GM19023 (cell line): ENCODE measurements around the gene OR6C6.
"Not testable (repeated sequence)": the region's sequence is repeated elsewhere in the genome, so short reads cannot be mapped to it uniquely, and the experiment has no call there.

Experiments
- ATAC-seq: cut with Tn5 transposase; IDR thresholded peaks from one replicate; pipeline ENCODE4 v1.9.1; 2021; ENCODE audit warnings: mild to moderate bottlenecking, moderate library complexity; ENCODE audit not compliant: unreplicated experiment

Gene OR6C6

DNA sequence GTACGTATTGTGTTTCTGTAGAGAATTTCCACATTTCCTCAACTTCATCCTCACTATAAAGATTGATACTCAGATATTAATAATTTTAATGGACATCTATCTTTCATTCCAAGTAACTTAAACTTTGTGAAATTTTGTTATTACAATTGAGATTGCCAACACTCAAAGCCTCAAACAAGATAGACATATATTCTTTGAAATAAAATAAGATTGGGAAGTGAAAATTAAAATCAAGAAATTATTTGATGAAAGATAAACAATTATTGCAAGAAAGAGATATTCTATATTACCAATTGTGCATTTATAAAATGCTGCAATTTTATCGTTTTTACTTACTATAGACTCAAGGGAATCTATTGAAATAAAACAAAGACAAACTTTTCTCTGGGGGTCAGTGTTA, at the start of gene OR6C6:
Gene OR6C6, minus strand, starts transcription at position 101 of the 400 bp plus-strand sequence. CDS start 1,337 bp downstream, outside the sequence.
- ATAC-seq, result no peak

DNA sequence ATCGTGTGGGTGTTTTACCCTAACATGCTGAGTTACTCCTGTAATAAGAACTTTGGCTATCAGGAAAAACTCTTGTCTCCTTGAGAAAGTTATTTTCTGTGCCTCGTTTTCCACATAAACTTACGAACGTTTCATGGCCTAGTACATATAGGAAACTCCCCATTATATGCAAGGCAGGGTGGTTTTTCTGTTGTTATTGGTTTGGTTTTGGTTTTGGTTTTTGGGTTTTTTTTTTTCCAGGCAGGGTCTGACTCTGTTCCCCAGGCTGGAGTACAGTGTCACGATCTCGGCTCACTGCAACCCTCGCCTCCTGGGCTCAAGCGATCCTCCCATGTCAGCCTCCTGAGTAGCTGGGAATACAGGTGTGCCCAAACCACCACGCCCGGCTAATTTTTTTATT, 39.6 kb upstream of the OR6C6 start:
- ATAC-seq, result no peak

DNA sequence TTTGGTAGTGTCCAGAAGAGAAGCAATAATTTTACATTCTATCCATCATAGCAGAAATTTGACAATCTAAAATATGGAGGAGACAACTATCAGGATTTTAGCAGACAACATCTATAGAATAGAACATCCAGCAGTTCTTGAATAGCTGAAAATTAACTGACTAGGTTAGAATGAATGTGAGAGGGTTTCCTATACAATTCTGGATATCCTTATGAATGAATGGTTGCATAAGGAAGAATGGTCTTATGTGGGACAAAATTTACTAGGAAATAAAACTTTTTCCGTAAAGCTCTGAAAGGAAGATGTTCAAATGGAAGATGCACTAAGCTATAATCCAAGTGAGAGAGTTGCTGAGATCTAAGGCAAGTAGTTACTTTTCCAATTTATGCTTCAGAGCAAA, 34.1 kb upstream of the OR6C6 start, which contains the start of gene OR6C3:
Gene OR6C3, plus strand, starts transcription at position 301 of the 400 bp plus-strand sequence. CDS start 955 bp downstream, outside the sequence.
- ATAC-seq, result no peak

DNA sequence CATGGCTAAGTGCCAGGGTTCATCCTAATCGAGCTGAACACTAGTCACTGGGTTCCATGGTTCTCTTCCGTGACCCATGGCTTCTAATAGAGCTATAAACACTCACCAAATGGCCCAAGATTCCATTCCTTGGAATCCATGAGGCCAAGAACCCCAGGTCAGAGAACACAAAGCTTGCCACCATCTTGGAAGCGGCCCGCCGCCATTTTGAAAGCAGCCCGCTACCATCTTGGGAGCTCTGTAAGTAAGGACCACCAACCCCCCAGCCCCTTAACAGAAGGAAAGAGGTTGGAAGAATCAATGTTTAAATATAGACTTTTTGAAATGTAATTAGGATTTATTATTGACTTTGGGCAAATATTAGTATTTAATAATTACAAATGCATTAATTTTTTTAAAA, 29.4 kb upstream of the OR6C6 start:
- not testable (repeated sequence) for ATAC-seq

DNA sequence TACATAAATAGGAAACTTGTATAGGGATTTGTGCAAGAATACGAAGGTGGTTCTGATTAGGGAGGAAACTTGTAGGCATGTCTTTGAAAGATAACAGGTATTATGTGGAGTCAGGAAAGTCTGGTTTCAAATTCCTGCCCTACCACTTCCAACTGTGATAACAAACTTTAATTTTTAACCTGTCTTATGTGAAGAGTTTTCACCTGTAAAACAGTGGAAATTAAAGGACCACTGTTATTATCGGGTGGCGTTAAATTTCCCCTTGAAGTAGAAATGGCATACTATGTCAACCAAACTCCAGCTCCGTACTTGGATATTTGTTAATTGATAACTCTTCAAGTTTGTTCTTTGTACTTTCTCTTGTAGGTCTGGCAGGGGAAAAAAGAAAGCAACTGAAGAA, 23.8 kb upstream of the OR6C6 start:
- no peak for ATAC-seq

DNA sequence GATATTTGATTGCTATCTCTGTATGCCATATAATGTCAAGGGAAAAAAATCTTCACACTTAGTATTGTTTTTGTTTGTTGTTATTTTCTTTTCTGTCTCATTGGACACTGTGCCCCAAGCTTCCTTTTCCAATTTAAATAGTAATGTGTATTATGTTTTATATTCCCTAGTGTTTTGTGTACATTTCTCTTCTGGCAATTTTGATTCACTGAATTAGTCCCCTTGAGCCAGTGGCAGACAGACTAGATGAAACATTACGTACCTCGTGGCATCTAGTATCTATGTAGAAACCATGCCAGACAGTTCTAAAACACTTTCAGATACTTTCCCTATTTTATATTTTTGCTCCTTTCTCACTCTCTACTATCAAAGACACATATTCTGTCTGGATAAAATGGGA, 17.7 kb upstream of the OR6C6 start, which contains the start of gene OR6C1:
Gene OR6C1, plus strand, starts transcription at position 301 of the 400 bp plus-strand sequence. CDS start 6,257 bp downstream, outside the sequence.
- no peak for ATAC-seq

DNA sequence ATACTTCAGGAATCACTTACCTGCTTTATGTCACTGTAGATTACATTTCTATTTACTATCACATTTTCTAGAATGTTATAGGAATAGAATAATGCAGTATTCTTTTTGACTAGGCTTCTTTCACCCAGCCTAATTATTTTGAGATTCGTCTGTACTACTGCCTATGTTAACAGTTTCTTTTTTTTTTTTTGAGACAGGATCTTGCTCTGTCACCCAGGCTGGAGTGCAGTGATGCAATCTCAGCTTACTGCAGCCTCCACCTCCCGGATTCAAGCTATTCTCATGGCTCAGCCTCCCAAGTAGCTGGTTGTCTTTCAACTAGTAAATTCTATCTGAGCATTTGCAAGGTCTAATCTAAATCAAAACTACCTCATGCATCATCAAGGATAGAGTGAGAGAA, 6.4 kb downstream of the OR6C6 start:
- ATAC-seq, result no peak

DNA sequence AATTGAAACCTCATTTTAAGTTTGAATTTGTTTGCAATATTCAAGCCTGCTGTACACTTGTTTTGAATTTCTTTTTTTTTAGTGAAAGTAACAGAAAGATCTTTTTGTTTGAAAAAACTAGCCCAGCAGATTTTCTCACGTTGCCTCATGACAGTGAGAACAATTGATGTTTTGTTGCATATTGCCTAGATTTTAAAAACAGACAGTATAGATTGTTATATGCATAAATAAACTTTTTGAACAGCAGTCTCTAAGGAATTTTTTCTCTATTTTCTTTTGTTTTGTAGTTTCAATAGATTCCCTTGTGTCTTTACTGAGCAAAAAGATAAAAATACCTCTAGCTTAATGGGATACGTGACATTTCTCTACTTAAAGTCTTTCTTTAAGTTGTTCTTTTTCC, 15.4 kb downstream of the OR6C6 start:
- no peak for ATAC-seq

DNA sequence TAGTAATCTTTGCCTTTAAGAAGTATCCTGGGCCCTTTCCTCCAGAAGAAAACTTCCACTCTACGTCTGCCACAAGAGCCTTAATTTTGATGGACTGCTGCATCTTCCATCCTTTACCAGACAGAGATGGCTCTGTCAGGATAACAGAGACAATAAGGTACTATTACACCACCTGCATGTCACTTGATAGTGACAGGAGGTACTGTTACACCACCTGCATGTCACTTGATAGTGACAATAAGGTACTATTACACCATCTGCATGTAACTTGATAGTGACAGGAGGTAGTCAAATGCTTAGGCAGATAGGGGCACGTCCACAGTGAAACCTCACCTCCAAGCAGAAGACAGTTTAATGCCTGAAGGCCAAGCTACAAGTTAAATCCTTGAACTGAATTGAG, 38.1 kb downstream of the OR6C6 start:
- ATAC-seq, result no peak

DNA sequence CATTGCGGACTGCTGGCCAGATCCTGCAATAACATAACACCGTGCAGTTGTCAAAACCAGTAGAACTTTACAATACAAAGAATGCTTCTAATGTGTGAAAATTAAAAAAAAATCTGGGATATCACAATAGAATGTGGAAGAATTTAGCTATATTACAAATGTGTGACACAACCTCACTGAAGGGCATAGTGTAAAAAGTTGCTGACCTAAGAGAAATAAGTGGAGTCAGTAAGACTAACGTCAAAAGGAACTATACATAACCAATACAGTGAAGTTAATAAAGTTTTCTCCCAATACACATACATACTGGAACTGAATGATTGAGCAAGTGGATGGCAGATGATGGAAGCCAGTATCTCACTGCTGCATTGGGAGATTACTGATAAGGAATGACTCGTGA, 39.5 kb downstream of the OR6C6 start:
- no peak for ATAC-seq

DNA sequence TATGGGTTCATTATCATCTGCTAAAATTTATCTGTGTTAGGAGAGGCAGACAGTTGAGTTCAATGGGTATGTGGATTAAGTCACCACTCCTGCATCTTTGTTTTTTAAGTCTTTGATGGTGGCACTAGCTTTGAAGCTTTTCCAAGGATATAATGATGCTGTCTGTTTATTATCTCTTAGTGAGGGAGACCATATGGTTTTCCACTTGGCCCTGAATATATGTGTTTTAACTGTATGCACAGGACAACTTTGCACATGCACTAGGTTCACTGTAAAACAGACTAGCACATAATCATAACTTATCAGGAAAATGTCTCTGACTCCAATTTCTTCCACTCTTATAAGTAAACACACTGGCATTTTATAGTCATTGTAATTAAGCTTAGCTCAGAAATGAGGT, 43.1 kb downstream of the OR6C6 start:
- ATAC-seq, result no peak

DNA sequence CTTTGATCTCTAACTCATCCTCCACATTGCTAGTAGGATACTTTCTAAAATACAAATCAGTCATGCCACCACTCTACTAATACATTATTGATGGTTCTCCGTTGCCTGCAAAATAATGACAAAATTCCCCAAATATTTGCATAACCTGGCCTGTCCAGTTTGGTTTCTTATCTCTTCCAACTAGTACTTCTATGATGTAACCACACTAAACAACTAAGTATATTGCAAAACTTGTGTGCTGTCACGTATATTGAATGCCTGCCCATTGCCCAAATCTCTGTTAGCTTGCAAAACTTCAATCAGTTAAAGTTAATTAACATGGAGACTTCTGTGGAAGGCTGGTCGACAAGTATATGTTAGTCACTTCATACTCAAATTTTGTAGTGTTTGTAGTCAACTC, 45.4 kb downstream of the OR6C6 start:
- no peak for ATAC-seq

DNA sequence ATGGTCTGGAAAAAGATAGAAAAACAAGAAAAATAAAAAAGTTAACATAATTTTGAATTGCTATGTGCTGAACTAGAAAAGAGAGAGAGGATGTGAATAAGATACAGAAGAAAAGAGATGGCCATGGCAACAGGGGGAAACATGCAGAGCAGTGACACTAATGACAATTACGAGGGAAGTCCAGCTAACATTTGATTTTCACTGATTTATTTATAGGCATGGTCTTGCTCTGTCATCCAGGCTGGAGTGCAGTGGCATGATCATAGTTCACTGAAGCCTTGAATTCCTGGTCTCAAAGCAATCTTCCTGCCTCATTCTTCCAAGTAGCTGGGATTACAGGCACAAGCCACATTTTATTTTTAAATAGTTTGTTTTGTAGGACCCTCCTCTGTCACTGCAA, 50.2 kb downstream of the OR6C6 start:
- no peak for ATAC-seq

DNA sequence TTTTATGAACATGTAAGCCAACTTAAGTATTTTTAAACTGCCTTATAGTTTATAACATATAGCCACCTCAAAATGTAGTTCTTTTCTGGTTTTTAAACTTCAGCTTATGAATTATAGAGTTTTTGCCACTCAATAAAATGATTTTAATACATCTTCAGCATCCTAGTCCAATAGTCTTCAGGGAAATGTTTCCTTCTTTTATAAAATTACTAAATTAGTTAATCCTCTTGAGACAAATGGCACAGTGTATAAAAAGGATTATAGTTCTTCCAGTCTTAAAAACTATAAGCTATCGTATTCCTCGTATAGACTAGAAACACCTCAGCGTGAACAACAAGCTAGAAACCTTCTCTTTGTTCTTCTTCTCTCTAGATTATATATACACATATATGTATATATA, 52.1 kb downstream of the OR6C6 start, which contains the start of gene OR6C74:
Gene OR6C74, plus strand, starts transcription at position 301 of the 400 bp plus-strand sequence. CDS start 2,679 bp downstream, outside the sequence.
- no peak for ATAC-seq
